GM18951 (cell line): ENCODE measurements around the gene FPR3.
"Not testable (repeated sequence)": the region's sequence is repeated elsewhere in the genome, so short reads cannot be mapped to it uniquely, and the experiment has no call there.

Experiments used
- POLR2A ChIP-seq: IDR thresholded peaks from 4 replicates; pipeline ENCODE4 v1.6.1; 2011; ENCODE audit warnings: mild to moderate bottlenecking; ENCODE audit not compliant: insufficient read length, insufficient read depth; ENCODE audit errors: extremely low read depth
- in situ Hi-C: fragments of 300-500 bp; cut with MboI; formaldehyde crosslinking; loops from one replicate; pipeline ENCODE4 v1.12.0; 2022; ENCODE audit warnings: low sequenced_read_pairs, mixed read lengths, inconsistent platforms; ENCODE audit not compliant: unreplicated experiment

Gene FPR3

GRCh38 chr19:51788029-51788428, 6.9 kb upstream of the FPR3 start:
- in situ Hi-C loops: no loop called here

GRCh38 chr19:51789061-51789795, 5.7 kb upstream of the FPR3 start:
- no peak for TF ChIP-seq POLR2A
- in situ Hi-C loops: no loop called here

More at GRCh38 chr19:51788029-51788428, 6.9 kb upstream of the FPR3 start:
- no peak for TF ChIP-seq POLR2A

- in situ Hi-C loops: no loop called here
- TF ChIP-seq POLR2A: no peak
Measured at GRCh38 chr19:51792932-51793331, 2.0 kb upstream of the FPR3 start.

GRCh38 chr19:51793994-51794393, 963 bp upstream of the FPR3 start:
- in situ Hi-C loops: no loop called here
- no peak for TF ChIP-seq POLR2A

GRCh38 chr19:51796195-51796679, 1.3 kb downstream of the FPR3 start:
- TF ChIP-seq POLR2A: no peak
- in situ Hi-C loops: no loop called here

- in situ Hi-C loops: no loop called here
- TF ChIP-seq POLR2A: no peak
Measured at GRCh38 chr19:51797480-51797879, 2.5 kb downstream of the FPR3 start.

- in situ Hi-C loops: no loop called here
- no peak for TF ChIP-seq POLR2A
Measured at GRCh38 chr19:51798062-51798461, 3.1 kb downstream of the FPR3 start.

- in situ Hi-C loops: no loop called here
- TF ChIP-seq POLR2A: no peak
Measured at GRCh38 chr19:51799034-51799773, 4.2 kb downstream of the FPR3 start.

- TF ChIP-seq POLR2A: no peak
- in situ Hi-C loops: no loop called here
Measured at GRCh38 chr19:51799774-51800472, 5.0 kb downstream of the FPR3 start.

- in situ Hi-C loops: no loop called here
- no peak for TF ChIP-seq POLR2A
Measured at GRCh38 chr19:51800473-51801244, 5.7 kb downstream of the FPR3 start.

GRCh38 chr19:51802775-51803174, 7.8 kb downstream of the FPR3 start:
- TF ChIP-seq POLR2A: no peak
- in situ Hi-C loops: no loop called here

GRCh38 chr19:51803519-51803918, 8.6 kb downstream of the FPR3 start:
- in situ Hi-C loops: no loop called here
- no peak for TF ChIP-seq POLR2A

GRCh38 chr19:51803967-51804366, 9.0 kb downstream of the FPR3 start:
- in situ Hi-C loops: no loop called here
- no peak for TF ChIP-seq POLR2A

GRCh38 chr19:51804789-51805188, 9.8 kb downstream of the FPR3 start:
- in situ Hi-C loops: not testable (repeated sequence)

- in situ Hi-C loops: not testable (repeated sequence)
Measured at GRCh38 chr19:51805396-51805795, 10.4 kb downstream of the FPR3 start.

- in situ Hi-C loops: not testable (repeated sequence)
Measured at GRCh38 chr19:51806571-51806970, 11.6 kb downstream of the FPR3 start.
